ENCODE measurements around the gene ANTXR1.
A peak's percentile ranks its signal among the peaks of the same experiment; 100 is the strongest.

The ANTXR1 gene

DNA sequence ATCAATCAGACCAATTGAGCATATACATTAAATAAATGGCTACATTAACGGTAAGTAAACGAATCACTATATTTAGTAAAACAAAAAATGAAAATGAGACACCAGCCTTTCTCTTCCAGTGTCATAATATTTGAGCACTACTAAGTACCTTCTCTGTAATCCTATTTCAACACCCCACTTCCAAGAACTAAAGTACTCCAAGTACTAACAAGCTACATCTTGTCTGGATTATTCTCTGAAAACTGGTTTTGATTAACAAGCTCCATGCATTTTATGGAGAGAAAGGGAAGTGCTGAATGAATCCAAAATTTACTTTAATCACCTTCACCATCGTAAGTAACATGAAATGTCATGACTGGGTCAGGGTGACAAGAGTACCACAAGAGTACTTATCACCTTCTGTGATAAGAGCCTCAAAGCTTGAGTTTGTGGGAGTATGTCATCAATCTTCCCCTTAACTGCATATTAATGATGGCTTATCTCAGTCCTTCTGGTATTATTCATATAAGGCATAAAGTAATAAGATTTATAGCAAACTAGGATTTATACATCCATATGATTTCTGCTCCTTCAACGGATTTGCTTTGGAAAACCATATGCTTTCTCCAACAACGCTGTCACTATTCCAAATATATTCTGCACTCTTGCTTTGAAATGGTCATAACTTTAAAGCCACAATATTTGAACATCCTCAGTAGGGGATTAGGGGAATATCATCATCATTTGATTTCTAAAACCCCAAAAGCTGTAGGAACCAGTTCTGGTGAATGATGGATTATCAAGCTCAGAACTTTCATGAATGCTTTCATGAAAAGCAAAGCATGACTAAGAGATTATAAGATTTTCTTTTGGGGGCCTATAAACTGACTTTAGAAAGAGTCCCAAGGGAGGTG is 127.0 kb downstream of the ANTXR1 start:
- DNase-seq: no peak

DNA sequence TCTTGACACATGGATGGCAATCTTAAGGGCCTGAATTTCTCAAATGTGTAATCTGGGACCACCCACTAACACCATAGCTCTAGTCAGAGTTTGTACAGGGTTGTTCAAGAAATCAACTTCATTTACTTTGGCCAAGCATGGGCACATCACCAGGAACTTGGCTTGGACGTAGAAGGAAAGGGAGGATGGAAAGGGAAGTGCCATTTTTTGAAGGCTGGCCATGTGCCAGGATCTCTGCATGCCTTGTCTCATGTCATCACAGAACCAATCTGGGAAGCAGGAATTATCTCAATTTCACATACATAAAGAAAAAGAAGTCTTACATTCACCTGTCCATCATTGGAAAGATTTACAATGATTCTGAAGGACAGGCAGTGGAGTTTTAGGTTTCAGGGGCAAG is 128.1 kb downstream of the ANTXR1 start:
- DNase-seq: no peak

DNA sequence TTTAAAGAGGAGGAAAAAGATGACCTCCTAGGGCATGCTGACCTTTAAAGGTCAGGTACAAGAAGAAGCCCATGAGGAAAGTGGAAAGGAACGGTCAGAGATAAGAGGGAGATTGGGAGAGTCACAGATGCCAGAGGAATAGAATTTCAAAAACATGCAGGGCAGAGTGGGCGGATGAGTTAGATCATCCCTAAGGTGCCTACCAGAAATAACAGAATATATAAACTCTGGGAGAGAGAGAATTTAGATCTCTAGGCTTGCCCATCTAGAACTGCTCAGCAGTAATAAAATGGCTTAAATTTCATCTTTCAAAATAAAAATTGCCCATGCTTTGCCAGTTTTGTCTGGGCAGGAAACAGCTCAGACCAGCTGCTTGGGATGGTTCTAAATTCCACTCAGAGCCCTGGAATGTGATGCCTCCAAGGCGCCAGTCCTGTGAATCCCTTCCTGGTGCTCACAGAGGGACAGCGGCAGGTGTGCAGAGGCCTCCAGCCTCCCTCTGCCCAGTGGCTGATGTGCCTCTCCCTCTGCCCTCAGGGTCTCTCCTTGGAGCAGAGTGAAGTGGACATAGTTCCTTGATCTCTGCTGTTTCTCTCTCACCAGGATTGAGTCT is 130.9 kb downstream of the ANTXR1 start:
- DNase-seq: no peak

DNA sequence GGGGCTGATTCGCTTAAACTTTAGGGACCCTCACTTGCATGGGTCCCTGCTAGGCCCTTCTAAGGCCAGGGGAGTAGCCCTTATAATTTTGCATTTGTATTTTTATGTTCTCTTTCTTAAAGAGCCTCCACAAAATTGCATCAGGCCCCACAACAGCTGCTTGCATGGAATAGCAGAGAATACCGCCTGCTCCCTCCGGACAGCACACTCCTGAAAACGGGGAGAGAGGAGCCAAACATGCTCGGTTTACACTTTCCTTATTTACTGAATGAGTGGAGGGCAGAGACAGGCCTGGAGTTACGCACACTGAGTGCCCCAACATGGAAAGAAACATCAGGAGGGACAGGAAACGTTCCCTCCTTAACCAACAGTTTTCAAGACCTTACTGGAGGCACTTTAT is 132.2 kb downstream of the ANTXR1 start:
- DNase-seq: no peak

DNA sequence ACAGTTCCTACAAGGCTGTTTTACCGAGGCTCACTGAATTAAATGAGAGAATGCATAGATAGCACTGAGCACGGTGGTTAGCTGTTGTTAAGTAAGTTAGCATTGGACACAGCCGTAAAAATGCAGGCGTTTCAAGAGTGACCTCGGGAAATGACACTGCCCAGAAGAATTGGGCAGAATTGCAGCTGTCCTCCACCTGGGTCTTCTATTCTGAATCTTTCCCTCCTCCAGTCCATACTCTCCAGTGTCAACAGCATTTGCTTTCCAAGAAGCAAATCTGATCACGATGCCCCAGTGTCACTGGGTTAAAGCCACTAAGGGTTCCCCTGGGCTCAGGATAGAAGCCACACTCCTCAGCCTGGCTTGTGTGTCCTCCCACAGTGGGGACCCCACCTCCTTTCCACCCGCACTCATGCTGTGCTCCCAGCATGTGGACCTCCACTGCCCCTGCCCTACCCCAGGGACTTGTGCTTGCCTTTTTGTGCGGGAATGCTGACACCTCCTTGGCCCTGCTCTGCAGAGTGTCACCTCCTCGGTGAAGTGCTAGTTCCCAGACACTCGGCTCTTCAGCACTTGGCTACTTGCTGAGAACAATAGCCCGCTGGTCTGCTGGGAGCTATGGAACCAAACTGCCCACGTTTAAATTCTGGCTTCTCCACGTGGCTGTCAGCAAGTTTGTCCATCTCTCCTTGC is 135.0 kb downstream of the ANTXR1 start:
- no peak for DNase-seq

DNA sequence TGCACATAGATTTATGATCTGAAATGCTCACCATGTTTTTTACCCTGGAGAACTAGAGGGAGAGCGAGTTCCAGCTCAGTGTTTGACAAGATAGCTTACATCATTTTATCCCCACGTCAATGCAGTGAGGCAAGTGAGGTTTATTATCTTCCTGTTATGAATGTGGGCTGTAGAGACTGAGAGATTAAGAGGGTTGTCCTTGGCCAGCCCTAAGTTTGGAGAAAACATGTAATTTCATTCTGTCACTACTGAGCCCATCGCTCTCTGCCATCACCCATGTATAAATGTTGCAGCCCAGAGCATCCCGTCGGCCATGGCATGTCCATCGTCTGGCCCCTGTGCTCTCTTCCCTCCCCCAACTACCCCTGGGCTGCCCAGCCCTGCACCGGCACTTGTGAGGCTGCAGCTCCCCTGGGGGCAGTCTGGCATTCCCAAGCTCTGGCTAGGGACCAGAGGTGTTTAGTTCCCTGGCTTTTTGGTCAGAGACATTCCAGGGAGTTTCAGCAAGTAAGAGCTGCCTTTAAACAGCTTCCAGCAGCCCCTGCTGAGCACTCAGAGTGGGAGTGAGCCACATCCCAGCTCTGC is 136.7 kb downstream of the ANTXR1 start:
- DNase-seq: no peak

DNA sequence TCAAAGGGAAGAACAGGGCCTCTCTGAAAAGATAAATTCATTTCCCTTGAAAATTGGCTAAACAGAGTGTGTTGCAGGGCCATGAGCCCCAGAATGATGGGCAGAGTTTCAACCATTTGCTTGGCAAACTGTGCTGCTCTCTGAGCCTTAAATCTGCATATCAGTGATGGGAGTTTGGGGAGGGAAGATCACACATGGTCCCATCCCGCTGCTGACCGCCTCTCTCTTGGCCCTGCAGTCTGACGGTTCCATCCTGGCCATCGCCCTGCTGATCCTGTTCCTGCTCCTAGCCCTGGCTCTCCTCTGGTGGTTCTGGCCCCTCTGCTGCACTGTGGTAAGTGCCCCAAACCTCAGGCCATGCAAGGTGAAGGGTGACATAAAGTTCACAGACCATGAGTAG is 139.0 kb downstream of the ANTXR1 start:
- no peak for DNase-seq

DNA sequence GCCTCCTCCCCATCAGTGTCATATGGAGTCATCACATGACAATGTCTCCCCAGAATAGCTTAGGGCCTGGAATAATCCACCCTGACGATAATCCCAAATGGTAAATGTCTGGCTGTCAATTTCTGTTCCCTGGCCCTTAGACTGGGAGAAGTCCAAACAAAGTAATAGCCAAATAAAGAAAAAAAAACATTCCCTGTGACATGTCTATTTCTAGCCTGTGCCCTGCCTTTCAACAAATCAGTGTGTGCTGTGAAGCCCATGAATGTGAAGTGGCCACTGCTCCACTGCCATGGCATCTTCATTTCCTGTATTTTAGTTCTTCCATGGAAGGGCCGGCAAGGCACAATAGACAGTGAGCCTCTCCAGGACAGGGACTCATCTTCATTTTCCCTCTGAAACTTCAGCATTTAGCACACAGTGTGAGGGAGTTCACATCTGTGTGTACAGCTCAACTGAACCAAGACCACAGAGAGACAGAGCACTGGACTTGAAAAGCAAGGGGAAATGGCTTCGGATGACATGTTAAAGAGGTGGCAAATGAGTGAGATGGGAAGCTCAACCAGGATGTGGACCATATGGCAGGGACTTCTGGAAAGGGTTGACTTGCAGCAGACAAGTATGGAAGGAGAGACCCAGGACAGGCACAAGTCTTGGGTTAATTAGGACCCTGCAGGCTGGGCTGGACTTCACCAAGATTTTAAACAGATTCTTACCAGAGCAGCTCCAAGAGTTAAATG is 140.0 kb downstream of the ANTXR1 start:
- DNase-seq: no peak

DNA sequence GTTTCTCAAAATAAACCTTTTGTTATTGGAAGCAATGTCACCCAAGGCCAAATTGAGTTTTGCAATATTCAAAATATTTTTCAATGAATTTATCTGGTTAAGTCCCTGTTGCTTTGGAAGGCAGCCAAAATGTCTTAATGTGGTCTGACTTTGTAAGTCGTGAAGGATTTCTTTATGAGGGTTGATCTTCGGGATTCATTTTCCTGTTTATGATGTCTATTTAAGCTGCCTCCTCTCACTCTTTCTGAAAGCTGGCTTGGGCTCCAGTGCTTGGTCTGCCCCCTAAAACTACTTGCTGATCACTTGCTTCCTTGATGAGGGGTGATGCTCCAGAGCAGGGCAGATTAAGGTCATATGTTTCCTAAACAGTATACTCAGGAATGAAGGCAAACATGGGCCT is 141.1 kb downstream of the ANTXR1 start:
- no peak for DNase-seq

DNA sequence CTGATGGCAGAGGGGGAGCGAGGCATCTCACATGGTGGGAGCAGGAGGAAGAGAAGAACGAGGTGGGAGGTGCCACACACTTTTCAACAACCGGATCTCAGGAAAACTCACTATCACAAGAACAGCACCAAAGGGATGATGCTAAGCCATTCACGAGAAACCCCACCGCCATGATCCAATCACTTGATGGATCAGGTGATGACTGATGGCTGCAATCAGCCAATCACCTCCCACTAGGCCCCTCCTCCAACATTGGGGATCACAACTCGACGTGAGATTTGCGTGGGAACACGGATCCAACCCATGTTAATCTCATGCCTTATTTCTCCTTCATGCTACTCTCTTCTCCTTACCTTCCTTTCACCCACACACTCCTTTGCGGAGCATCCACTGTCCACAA is 143.6 kb downstream of the ANTXR1 start:
- no peak for DNase-seq

DNA sequence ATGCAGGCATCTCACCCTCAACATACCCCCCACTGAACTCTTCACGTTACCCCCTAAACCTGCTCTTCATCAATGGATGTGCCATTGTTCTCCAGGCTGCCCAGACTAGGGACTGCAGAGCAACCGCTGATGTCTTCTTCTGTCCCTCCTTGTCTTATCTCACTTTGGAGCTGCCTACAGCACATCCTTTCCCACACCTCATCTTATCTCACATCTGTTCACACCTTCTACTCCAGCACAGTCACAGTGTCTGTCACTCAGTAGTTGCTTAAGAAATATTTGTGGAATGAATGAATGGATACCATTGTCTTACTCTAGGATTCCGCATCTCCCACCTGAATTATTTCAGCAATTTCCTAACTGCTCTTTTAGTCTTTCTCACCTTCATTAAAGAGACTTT is 144.5 kb downstream of the ANTXR1 start:
- DNase-seq: no peak

DNA sequence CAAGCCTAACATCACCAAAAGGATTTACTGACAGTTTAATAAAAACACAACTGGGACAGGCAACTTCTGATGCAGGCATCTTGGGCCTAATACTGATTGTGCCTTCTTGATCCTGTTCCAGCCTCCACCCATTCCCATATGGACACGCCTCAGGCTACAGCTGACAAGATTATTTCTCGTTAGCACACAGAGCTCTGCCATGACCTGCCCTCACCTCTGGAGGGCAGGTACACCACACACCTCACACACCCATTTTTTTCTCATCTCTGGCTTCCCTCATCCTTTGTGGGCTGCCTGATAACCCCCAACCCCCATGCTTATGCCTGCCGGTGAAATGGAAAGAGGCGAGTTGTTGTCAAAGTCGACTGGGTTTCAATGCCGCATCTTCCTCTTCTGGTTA is 147.0 kb downstream of the ANTXR1 start:
- DNase-seq: no peak

DNA sequence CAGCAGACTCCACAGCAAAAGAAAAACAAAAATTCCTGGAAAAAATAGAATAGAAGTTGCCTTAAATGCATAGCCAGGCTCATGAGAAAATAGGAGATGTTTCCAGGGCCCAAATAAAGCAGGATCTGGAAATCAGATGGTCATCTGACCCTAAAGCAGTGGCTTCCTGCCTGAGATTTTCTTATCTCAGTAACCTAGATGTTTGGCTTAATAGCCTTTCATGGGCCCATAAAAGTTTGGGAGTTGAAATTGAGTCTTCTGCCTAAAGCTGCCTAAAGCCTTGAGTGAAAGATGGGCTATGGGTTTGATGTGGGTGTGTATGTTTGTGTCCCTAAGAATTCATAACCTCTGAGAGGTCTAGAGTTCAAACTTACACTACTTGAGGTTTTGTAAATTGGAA is 149.1 kb downstream of the ANTXR1 start:
- DNase-seq: no peak

DNA sequence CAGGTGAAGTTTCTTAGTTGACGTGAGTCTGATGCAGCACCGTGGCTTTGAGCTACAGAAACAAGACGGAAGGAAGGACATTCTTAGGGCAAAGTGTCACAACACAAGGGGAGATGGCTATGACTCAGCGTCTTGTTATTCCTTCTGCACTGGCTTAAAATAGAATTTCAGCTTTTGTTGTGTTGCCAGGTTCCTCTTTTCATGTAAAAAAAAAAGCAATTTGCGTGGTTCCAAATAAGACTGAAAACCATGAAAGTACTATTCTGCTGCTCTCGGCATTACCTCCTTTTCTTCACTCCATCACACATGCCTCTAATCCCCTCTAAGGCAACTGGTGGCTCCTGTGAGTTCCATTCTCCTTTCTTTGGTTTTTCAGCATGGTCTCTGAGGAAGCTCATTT is 150.1 kb downstream of the ANTXR1 start:
- DNase-seq: no peak

DNA sequence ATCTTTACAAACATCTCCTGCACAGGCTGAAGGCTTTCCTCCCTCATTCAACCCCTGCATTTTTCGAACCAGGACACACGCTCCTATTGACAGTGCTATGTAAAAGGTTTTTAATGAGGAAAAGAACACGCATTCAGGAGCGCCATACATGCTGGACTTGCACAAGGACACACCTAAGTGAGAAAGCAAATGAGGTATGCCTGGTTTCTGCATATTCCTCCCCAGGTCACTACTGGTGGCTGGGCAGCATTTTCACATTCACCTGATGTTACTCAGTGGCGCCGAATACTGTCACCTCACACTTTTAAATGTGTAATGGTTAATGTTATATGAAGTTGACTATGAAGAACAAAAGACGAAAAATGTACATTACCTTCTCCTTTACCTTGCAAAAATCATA is 150.6 kb downstream of the ANTXR1 start:
- DNase-seq: no peak

DNA sequence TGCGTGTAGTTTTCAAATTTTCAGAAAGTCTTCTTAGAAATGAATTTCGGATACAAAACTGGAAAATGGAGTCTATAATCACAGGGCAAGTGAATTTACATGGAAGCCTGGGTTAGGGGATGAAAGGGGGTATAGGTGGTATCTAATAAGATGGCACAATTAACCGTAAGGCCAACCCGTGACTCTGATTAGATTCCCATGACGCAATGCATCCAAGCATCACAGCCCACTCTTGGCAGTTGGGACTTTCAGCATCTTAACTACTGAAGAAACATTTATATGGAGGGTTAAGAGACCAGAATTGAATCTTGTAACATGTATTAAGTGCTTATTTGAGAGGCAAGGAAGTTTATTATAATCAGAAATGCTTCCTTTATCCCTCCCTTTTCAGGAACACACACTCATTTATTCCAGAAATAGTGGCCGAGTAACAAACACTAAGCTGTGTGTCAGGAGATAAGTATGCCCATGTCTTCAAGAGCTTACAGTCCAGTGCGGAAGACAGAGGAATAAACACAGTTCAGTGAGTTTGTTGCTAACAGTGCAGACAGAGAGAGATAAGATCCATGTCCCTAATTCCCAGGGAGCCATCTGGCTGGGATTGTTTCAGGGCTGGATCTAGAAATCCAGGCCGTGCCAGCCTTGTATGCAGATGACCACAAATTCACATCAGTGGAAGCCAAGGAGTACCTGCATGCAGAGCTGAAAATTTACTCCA is 151.2 kb downstream of the ANTXR1 start:
- DNase-seq: no peak

DNA sequence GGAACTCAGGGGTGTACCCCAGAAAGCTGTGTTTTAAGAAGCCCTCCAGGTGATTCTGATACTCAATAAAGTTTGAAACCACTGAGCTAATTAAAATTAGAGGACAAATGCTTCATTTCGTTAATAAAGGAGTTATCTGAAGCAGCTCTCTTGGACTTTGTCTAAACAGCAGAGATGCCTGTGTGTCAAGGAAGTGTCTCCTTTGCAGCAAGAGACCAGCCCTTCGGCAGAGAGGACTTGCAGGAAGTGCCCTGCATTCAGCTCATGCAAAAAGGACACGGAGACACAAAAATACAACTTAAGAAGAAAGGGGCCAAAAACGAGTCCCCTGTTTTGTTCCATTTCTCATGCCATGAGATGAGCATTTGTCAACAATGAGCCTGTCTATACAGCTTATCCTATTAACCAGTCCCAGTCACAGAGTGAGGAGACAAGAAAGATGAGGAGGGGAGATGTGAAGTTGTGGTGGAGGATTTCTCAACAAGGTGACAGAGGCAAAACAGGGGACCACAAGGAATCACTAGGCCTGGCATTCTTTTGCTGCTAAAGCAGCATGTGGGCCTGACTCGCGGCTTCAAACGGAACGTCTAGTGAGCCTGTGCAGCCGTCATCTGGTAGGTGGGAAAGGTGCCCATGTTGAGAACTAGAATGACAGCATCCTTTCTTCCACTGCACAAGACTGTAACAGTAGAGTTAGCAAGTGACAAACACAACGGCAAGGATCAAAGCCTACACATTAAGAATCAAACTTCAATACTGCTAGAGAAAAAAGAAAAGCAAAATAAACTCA is 152.3 kb downstream of the ANTXR1 start:
- DNase-seq: no peak

DNA sequence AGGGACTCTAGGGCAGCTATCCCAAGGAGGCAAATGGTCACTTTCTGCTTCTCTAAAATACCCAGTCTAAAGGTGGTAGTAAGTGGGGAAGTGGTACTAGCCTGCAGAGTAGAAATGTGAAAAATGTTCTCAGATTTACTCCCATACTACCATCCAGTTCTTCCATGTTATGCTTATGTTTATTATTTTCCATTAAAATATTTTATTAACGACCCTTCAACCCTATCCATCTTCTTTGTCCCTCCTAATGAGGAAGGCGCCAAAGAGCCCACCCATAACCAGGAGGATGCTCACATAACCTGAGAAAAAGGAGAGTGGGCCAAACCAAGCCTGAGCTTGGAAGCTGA is 153.5 kb downstream of the ANTXR1 start:
- no peak for DNase-seq

DNA sequence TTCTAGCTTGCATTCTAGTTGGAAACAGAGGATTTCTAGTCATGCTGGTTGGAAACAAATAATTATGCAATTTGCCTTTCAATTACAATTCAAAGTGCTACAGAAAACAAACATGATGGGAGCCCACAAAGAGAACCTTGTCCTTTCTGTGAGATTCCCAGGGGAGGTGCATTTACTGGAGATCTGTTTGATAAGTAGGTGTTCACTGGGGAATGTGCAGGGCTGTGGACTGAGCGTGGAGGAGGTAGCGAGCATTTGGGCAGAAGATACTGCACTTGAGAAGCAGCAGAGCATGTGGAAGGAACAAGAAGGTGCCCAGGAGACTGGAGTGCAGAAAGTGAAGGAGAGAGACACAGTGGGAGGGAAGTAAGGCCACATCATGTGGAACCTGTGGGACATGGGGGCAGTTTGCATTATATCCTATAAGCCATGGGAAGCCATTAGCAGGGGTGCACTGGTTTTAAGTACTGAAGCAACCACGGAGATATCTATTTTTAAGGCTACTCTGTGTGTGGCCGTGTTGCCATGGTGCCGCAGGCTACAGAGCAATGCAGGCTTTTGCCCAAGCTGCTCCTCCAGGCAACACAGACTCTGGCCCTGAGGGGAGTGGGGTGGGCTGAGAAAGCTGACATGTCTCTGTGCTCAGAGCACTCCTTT is 154.0 kb downstream of the ANTXR1 start:
- DNase-seq: peak; percentile 26

DNA sequence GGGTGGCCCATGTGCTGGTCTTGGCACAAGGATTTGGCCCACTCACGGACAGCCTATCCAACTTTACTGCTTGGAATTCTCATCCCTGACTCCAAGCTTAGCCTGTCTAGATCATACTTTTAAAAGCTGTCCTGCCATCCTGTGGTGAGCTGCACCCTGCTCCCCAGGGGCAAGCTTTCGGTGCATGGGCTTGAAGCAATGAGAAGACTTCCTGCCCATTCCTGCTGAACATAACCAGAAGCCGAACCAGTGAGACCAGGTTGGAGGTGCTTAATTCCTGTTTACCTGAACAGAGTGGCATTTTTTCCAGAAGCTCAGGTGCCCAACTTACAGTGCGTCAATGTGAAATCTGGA is 154.5 kb downstream of the ANTXR1 start:
- DNase-seq: no peak
